Adrenal gland (tissue), 5 donors: Measurements from ENCODE around the gene RING1.

Experiments
- POLR2A ChIP-seq, 2 donors: fragments of 450-650 bp; IDR thresholded peaks; one replicate each; pipeline ENCODE4 v1.6.1; 2017; ENCODE audit warnings: antibody characterized with exemption in 2 of 2, mild to moderate bottlenecking in 2 of 2, moderate library complexity in 1 of 2
- TF ChIP-seq, protein P1 (sequence below), 6 experiments: fragments of 450-650 bp in 4 of 6; fragments of 200-600 bp in 2 of 6; sonication (generic) in 1 of 6; IDR thresholded peaks; 1 replicate in 5 of 6; 2 replicates in 1 of 6; pipeline versions ENCODE4 v1.5.1 to v1.8.0; 2016 to 2021; ENCODE audit warnings: antibody characterized with exemption in 6 of 6, mild to moderate bottlenecking in 2 of 6, moderate library complexity in 1 of 6
- donor health status: DM: no; HTN: no; CAD: no.

DNA sequence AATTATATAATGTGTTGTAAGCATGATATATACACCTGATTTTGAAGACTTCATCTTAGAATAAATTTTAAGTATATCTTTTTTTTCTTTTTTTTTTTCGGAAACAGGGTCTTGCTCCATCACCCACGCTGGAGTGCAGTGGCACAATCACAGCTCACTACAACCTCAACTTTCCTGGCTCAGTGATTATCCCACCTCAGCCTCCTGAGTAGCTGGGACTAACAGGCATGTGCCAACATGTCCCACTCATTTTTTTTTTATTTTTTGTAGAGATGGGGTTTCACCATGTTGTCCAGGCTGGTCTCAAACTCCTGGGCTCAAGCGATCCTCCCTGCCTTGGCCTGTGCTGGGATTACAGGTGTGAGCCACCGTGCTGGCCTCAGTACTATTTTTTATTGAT, 46.3 kb downstream of the RING1 start:
- TF ChIP-seq, protein P1, sequence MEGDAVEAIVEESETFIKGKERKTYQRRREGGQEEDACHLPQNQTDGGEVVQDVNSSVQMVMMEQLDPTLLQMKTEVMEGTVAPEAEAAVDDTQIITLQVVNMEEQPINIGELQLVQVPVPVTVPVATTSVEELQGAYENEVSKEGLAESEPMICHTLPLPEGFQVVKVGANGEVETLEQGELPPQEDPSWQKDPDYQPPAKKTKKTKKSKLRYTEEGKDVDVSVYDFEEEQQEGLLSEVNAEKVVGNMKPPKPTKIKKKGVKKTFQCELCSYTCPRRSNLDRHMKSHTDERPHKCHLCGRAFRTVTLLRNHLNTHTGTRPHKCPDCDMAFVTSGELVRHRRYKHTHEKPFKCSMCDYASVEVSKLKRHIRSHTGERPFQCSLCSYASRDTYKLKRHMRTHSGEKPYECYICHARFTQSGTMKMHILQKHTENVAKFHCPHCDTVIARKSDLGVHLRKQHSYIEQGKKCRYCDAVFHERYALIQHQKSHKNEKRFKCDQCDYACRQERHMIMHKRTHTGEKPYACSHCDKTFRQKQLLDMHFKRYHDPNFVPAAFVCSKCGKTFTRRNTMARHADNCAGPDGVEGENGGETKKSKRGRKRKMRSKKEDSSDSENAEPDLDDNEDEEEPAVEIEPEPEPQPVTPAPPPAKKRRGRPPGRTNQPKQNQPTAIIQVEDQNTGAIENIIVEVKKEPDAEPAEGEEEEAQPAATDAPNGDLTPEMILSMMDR (IDR thresholded peaks at IDR 0.05): no peak
- TF ChIP-seq POLR2A (IDR thresholded peaks at IDR 0.05): no peak
